H1 (cell line): ENCODE measurements around the gene GALNT1. TPM values are rescaled to one million over a fixed set of nuclear protein-coding genes. Genes with fewer than 3 reads are reported as not detected.

ENCODE experiments used
- CTCF ChIA-PET: fragments of 300-600 bp; sonication (Branson Sonifier 250); formaldehyde crosslinking; loops from one replicate; lab custom pipeline; 2021; ENCODE audit not compliant: partially characterized antibody; lab: Charles Lee
- POLR2A ChIA-PET: fragments of 300-600 bp; sonication (Branson Sonifier 250); formaldehyde crosslinking; loops from one replicate; lab custom pipeline; 2021; ENCODE audit warnings: inconsistent platforms; ENCODE audit not compliant: partially characterized antibody; lab: Charles Lee
- DNase-seq, 2 experiments: peaks; one replicate each; pipeline versions ENCODE4 v3.0.0 to v3.0.0-alpha.2; 2010 to 2022; ENCODE audit warnings: low spot score in 2 of 2, low read depth in 1 of 2, mixed read lengths in 1 of 2
- FAIRE-seq: peaks from 2 replicates; lab custom pipeline; 2011; peaks lifted over from hg19 to GRCh38; lab: Jason Lieb, UNC
- H2AFZ ChIP-seq: 2 replicates; pipeline ENCODE4 v1.8.1; 2012; ENCODE audit warnings: low read length, inconsistent platforms
- H2AK5ac ChIP-seq: 2 replicates; pipeline ENCODE4 v1.6.1; 2013; ENCODE audit warnings: low read depth, low read length
- H2BK120ac ChIP-seq: replicated peaks from 2 replicates; pipeline ENCODE3; 2013; ENCODE audit warnings: low read depth, low read length, inconsistent platforms
- H2BK12ac ChIP-seq: 2 replicates; pipeline ENCODE4 v1.6.1; 2013; ENCODE audit warnings: low read depth, low read length
- H2BK15ac ChIP-seq: 2 replicates; pipeline ENCODE4 v1.6.1; 2013; ENCODE audit warnings: low read length
- H2BK20ac ChIP-seq: 2 replicates; pipeline ENCODE4 v1.6.1; 2013; ENCODE audit warnings: low read length
- H2BK5ac ChIP-seq: 2 replicates; pipeline ENCODE4 v1.6.1; 2013; ENCODE audit warnings: low read depth, low read length
- H3K14ac ChIP-seq: 2 replicates; pipeline ENCODE4 v1.6.1; 2013; ENCODE audit warnings: inconsistent platforms; ENCODE audit not compliant: insufficient read length
- H3K18ac ChIP-seq: 2 replicates; pipeline ENCODE4 v1.6.1; 2013; ENCODE audit warnings: low read length; ENCODE audit errors: extremely low read depth
- H3K23ac ChIP-seq: 2 replicates; pipeline ENCODE4 v1.6.1; 2013; ENCODE audit warnings: inconsistent platforms; ENCODE audit not compliant: insufficient read length
- H3K23me2 ChIP-seq: 2 replicates; pipeline ENCODE4 v1.6.1; 2013; ENCODE audit warnings: low read depth, low read length
- H3K27ac ChIP-seq: 2 replicates; pipeline ENCODE4 v1.6.1; 2011; ENCODE audit warnings: low read depth, low read length, inconsistent platforms
- H3K27me3 ChIP-seq, 4 experiments: replicated peaks in 1 of 4; 1 replicate in 1 of 4; 2 replicates in 3 of 4; pipeline versions ENCODE4 v1.6.1 to v1.8.1; 2011 to 2013; ENCODE audit warnings: low read length in 3 of 4, mild to moderate bottlenecking in 3 of 4, inconsistent platforms in 2 of 4, mixed read lengths in 2 of 4, moderate library complexity in 1 of 4; ENCODE audit not compliant: control insufficient read depth in 3 of 4, insufficient read depth in 3 of 4; ENCODE audit errors: extremely low read depth in 1 of 4
- H3K36me3 ChIP-seq, 4 experiments: 2 replicates each; pipeline versions ENCODE4 v1.6.1 to v1.8.1; 2011 to 2013; ENCODE audit warnings: mild to moderate bottlenecking in 4 of 4, low read length in 3 of 4, moderate library complexity in 2 of 4, control low read depth in 1 of 4, inconsistent platforms in 1 of 4; ENCODE audit not compliant: insufficient read depth in 4 of 4, control insufficient read depth in 2 of 4
- H3K4ac ChIP-seq: replicated peaks from 2 replicates; pipeline ENCODE3; 2013; ENCODE audit warnings: low read length, low read depth, mixed read lengths, inconsistent platforms; ENCODE audit not compliant: insufficient read length
- H3K4me1 ChIP-seq, 4 experiments: replicated peaks in 1 of 4; 1 replicate in 1 of 4; 2 replicates in 3 of 4; pipeline versions ENCODE4 v1.6.1 to v1.8.1; 2011 to 2013; ENCODE audit warnings: low read length in 3 of 4, inconsistent platforms in 2 of 4, mixed read lengths in 1 of 4; ENCODE audit not compliant: insufficient read depth in 4 of 4, control insufficient read depth in 3 of 4
- H3K4me2 ChIP-seq, 2 experiments: 2 replicates each; pipeline versions ENCODE4 v1.6.1 to v1.8.1; 2011 to 2013; ENCODE audit warnings: low read depth in 2 of 2, low read length in 2 of 2, control low read depth in 1 of 2, inconsistent platforms in 1 of 2, mild to moderate bottlenecking in 1 of 2; ENCODE audit not compliant: insufficient read depth in 1 of 2
- H3K4me3 ChIP-seq, 4 experiments: fragments of 200-600, 300-600 bp in 1 of 4; sonication (generic), shearing (Covaris generic), sonication (Bioruptor Twin) in 1 of 4; 2 replicates each; pipeline versions ENCODE4 v1.5.1 to v1.8.1; 2011 to 2016; ENCODE audit warnings: low read length in 4 of 4, low read depth in 3 of 4, control low read depth in 2 of 4, inconsistent platforms in 2 of 4, mild to moderate bottlenecking in 2 of 4, mixed read lengths in 1 of 4, moderate library complexity in 1 of 4; ENCODE audit not compliant: insufficient read depth in 2 of 4; ENCODE audit errors: extremely low read depth in 1 of 4
- H3K56ac ChIP-seq: replicated peaks from 2 replicates; pipeline ENCODE3; 2013; ENCODE audit warnings: low read depth, mild to moderate bottlenecking, mixed read lengths, low read length, inconsistent platforms; ENCODE audit not compliant: insufficient read length
- H3K79me1 ChIP-seq: 2 replicates; pipeline ENCODE4 v1.6.1; 2013; ENCODE audit warnings: low read depth, low read length, control low read depth
- H3K79me2 ChIP-seq, 2 experiments: 2 replicates each; pipeline versions ENCODE4 v1.6.1 to v1.8.1; 2012 to 2013; ENCODE audit warnings: low read length in 2 of 2, mild to moderate bottlenecking in 2 of 2, inconsistent platforms in 1 of 2; ENCODE audit not compliant: insufficient read depth in 2 of 2, control insufficient read depth in 1 of 2
- H3K9ac ChIP-seq, 4 experiments: replicated peaks in 1 of 4; 1 replicate in 1 of 4; 2 replicates in 3 of 4; pipeline versions ENCODE4 v1.6.1 to v1.8.1; 2011 to 2013; ENCODE audit warnings: low read depth in 3 of 4, low read length in 3 of 4, control low read depth in 2 of 4, mild to moderate bottlenecking in 2 of 4, moderate library complexity in 2 of 4, inconsistent platforms in 1 of 4; ENCODE audit errors: extremely low read depth in 1 of 4
- H3K9me3 ChIP-seq, 2 experiments: 2 replicates each; pipeline versions ENCODE4 v1.6.1 to v1.8.1; 2012 to 2013; ENCODE audit warnings: mild to moderate bottlenecking in 2 of 2, moderate library complexity in 2 of 2, control low read depth in 1 of 2, inconsistent platforms in 1 of 2, low read depth in 1 of 2, low read length in 1 of 2, mixed read lengths in 1 of 2; ENCODE audit not compliant: insufficient read depth in 2 of 2
- H4K20me1 ChIP-seq, 2 experiments: replicated peaks in 1 of 2; 2 replicates each; pipeline versions ENCODE3 to v1.8.1; 2011 to 2013; ENCODE audit warnings: inconsistent platforms in 2 of 2, low read length in 2 of 2, mild to moderate bottlenecking in 1 of 2; ENCODE audit not compliant: insufficient read depth in 2 of 2, control insufficient read depth in 1 of 2
- H4K5ac ChIP-seq: 2 replicates; pipeline ENCODE4 v1.6.1; 2013; ENCODE audit warnings: low read length, low read depth, mixed read lengths, inconsistent platforms; ENCODE audit not compliant: insufficient read length
- H4K8ac ChIP-seq: 2 replicates; pipeline ENCODE4 v1.8.0; 2013; ENCODE audit warnings: mild to moderate bottlenecking, moderate library complexity, low read length, inconsistent platforms; ENCODE audit not compliant: insufficient read depth; ENCODE audit errors: extremely low read depth
- H4K91ac ChIP-seq: replicated peaks from 2 replicates; pipeline ENCODE3; 2013; ENCODE audit warnings: low read length, mixed read lengths, inconsistent platforms; ENCODE audit not compliant: insufficient read length
- BCL11A ChIP-seq, 2 experiments: IDR thresholded peaks; one replicate each; pipeline ENCODE4 v1.6.1; 2011; ENCODE audit warnings: low read depth in 2 of 2, low read length in 2 of 2, mild to moderate bottlenecking in 2 of 2
- BRCA1 ChIP-seq: IDR thresholded peaks from 2 replicates; pipeline ENCODE4 v1.6.1; 2012; ENCODE audit warnings: low read depth, low read length, improper control_type of control experiment
- CBX8 ChIP-seq: fragments of 300-800, 300-1000 bp; sonication (generic); IDR thresholded peaks from 2 replicates; pipeline ENCODE4 v1.7.1; 2016; ENCODE audit warnings: low read depth, low read length, borderline replicate concordance
- TAF7 ChIP-seq: optimal IDR thresholded peaks from 2 replicates; pipeline ENCODE3; 2011; ENCODE audit warnings: low read depth, mild to moderate bottlenecking, inconsistent platforms, low read length, moderate library complexity, borderline replicate concordance
- TBP ChIP-seq: IDR thresholded peaks from 2 replicates; pipeline ENCODE4 v1.6.1; 2011; ENCODE audit warnings: low read depth, low read length, improper control_type of control experiment
- TCF12 ChIP-seq: IDR thresholded peaks from 2 replicates; pipeline ENCODE4 v1.6.1; 2011; ENCODE audit warnings: low read depth, mild to moderate bottlenecking, low read length
- TEAD4 ChIP-seq: IDR thresholded peaks from 2 replicates; pipeline ENCODE4 v1.6.1; 2012; ENCODE audit warnings: low read depth, low read length, inconsistent platforms, mixed read lengths
- WGBS, 2 experiments: shearing (Covaris generic) in 1 of 2; methylation state at CpG; one replicate each; pipeline versions ENCODE4 v1.1.6 to v1.1.7; 2013 to 2015; ENCODE audit warnings: low lambda C conversion rate in 2 of 2, mixed read lengths in 2 of 2, inconsistent platforms in 1 of 2, low coverage in 1 of 2, missing lambda C conversion rate in 1 of 2; ENCODE audit not compliant: insufficient replicate concordance in 2 of 2, insufficient coverage in 1 of 2, insufficient read length in 1 of 2; ENCODE audit errors: extremely low coverage in 1 of 2, missing lambda C conversion rate in 1 of 2; 5-methylcytosine and 5-hydroxymethylcytosine counted together
- polyA plus RNA-seq, 7 experiments: library from polyadenylated mRNA; depleted of rRNA in 3 of 7; stranded (reverse) in 5 of 7; unstranded in 2 of 7; fragments of >200 nt in 5 of 7; fragments of 200-250 nt in 2 of 7; gene quantifications; 1 replicate in 5 of 7; 2 replicates in 1 of 7; 4 replicates in 1 of 7; pipeline versions ENCODE4 v1.2.1 to v1.2.3, GENCODE V29; 2011 to 2013; ENCODE audit warnings: missing spikeins in 2 of 7, mixed read lengths in 2 of 7
- total RNA-seq: library from RNA; stranded (reverse); fragmentation: NEBNext Ultra II Directional; extraction: Animal tissue kit (Norgen Biotek cat#: 25700); gene quantifications from 2 replicates; pipeline ENCODE4 v1.2.1, GENCODE V29; 2021

Gene GALNT1
- total and polyA plus RNA-seq, 2 of the 8 experiments (the other 6 are each of a cell fraction or from before 2014, with no cell fraction given) = 22.4 to 101 TPM

DNA sequence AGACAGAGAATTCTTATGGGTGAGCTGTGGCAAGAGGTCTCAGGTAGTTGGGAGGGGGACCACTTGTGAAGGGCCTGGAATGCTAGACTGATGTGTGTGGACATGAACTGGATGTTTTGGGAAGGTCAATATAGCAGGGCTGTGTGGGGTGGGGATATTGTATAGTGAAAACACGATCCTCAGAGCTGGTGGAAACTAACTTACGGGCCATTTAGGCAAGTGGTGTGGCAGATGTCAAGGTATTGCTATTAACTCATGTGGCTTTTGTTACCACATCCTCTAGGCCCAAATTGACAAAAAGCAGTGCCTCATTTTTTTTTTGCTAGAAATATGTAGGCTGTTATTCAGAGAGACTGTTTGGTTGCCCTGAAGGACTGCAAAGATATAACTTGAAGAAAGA lies 8.0 kb upstream of the GALNT1 start:
- H3K4ac ChIP-seq = no peak overlapping the region
- no peak overlapping the region for H3K23ac ChIP-seq
- H4K5ac ChIP-seq = no peak overlapping the region
- no peak overlapping the region for H3K4me3 ChIP-seq
- H3K4me1 ChIP-seq = no peaks in the 10 kb centered on the region
- no peak overlapping the region for H2AFZ ChIP-seq
- no peak overlapping the region for H3K56ac ChIP-seq
- 90% methylated on average over 2 of the region's 2 CpGs; no CpG with 5 or more reads in 1 of the 2 experiments for WGBS, 2 experiments
- H4K91ac ChIP-seq = no peak overlapping the region
- H3K23me2 ChIP-seq = no peaks in the 10 kb centered on the region
- POLR2A ChIA-PET = no interaction called here
- H4K8ac ChIP-seq = peak overlapping the region; percentile 35; the same call in 1 of the 2 replicates
- no peak overlapping the region for H2AK5ac ChIP-seq
- H2BK15ac ChIP-seq = no peak overlapping the region
- H4K20me1 ChIP-seq = no peaks in the 10 kb centered on the region
- no peak overlapping the region for H3K18ac ChIP-seq
- H3K14ac ChIP-seq = no peak overlapping the region
- H3K79me2 ChIP-seq = no peaks in the 10 kb centered on the region
- no peak overlapping the region for H3K4me2 ChIP-seq
- FAIRE-seq (no peak), DNase-seq (no peak)
- H3K27ac ChIP-seq = no peak overlapping the region
- no peak overlapping the region for H3K9ac ChIP-seq
- no peak overlapping the region for H2BK5ac ChIP-seq
- no peaks in the 10 kb centered on the region; a peak in 3 of 4 replicates for H3K9me3 ChIP-seq
- H2BK120ac ChIP-seq = no peak overlapping the region
- CTCF ChIA-PET = no interaction called here
- no peaks in the 10 kb centered on the region for H3K36me3 ChIP-seq
- no peak for TF ChIP-seq BRCA1
- no peak for TF ChIP-seq BCL11A (IDR thresholded peaks at IDR 0.05; ENCODE audit: low read depth in 2 of 2, low read length in 2 of 2)
- TF ChIP-seq TCF12 = no peak
- no peak for TF ChIP-seq CBX8
- no peak for TF ChIP-seq TAF7
- no peak for TF ChIP-seq TEAD4
- no peak for TF ChIP-seq TBP
- H3K79me1 ChIP-seq = no peaks in the 10 kb centered on the region; the same call in 1 of the 2 replicates
- H2BK20ac ChIP-seq = no peak overlapping the region
- H3K27me3 ChIP-seq = peaks cover 0 to 3% (median 0%) of the 10 kb centered on the region in 4 experiments; a peak in 1 of 7 replicates
- no peak overlapping the region for H2BK12ac ChIP-seq
